Muscle of back (tissue), 11 donors: ENCODE measurements around the gene HTRA3. TPM values are rescaled to one million over a fixed set of nuclear protein-coding genes. Genes with fewer than 3 reads are reported as not detected.
"Not testable (repeated sequence)": the region's sequence is repeated elsewhere in the genome, so short reads cannot be mapped to it uniquely, and the experiment has no call there.

Experiments used
- DNase-seq, 3 donors: peaks; one replicate each; pipeline versions ENCODE4 v3.0.0 to v3.0.0-alpha.2; 2013
- polyA plus RNA-seq, 10 donors: library from polyadenylated mRNA; unstranded; fragments of 120-200 nt; gene quantifications; one replicate each; pipeline ENCODE4 v1.2.1, GENCODE V29; 2013; ENCODE audit not compliant: insufficient read length in 10 of 10

The HTRA3 gene
- polyA plus RNA-seq, 10 donors, result 29.5 to 69.5 (median 51.7) TPM

DNA sequence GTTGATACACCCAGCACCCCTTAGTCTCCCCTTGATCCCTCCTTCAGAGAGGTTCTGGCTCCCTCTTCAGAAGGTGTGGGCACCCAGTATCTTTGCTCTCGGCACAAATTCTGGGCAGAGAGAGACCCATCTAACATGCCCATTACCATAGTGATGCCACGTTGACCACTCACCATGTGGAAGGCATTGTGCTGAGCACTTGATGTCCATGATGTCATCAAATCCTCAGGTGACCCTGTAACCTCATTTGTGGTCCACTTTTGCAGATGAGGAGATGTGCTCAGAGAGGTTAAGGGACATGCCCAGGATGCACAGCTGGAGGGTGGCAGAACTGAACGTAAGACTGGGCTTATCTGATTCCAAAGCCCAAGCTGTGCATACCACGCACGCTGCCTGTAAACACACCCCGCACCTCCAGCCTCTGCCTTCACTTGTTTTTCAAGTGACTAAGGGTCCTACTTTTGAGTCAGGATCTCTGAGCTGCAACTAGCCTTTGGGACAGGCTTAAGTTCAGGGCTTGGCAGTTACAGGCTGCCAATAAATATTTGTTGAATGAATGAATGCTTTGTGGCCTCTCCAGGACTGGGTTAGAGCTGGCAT lies 55.2 kb downstream of the HTRA3 start:
- no peak for DNase-seq

DNA sequence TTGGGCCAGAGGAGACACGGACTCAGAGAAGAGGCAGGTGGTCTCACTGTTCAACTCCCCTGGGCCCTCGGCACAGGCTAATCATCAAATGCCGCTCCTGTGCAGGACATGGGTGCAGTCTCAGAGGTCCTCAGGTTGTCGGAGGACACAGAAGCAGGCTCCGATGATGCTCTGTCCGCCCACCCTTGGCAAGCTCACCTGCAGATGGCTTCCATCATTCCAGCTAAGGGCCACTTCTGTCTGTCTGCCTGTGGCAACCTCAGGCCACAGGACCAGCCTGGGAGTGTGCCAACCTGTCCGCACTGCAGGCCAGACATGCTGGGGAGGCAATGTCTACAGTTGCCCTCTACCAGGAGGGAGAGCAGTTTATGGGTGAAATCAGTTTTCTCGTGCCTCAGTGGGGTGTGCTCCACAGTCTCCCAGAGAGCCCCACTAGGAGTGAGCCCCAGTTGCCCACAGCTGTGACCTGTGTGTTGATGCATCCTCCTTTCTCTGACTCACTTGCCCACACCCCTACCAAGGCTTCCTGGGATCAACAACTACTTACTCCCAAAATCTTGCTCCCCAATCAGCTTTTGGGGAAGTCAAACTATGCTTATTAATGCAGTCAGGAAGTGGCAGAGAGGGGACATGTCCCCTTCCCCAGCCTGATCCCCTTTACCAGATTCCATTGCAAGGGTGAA lies 55.9 kb downstream of the HTRA3 start:
- DNase-seq, result no peak

DNA sequence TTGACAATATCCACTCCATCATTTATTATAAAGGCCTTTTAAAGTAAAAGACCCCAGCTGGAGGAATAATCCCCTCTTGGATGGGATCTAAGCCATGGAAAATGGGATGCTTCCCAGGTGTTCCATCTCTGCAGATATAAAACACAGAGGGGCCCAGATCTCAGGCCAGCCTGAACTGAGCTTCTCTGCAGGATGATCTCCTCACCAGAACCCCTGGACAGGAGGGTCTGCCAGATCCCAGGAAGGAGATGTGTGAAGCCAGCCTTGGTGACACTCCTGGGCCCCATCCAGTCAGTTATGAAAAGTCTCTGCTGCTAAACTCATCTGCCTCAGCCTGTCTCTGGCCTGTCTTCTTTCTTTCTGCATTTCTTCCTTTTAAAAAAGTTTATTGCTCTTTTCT lies 56.7 kb downstream of the HTRA3 start:
- peak in 2 of 3 donors; percentile 59 to 77 for DNase-seq

DNA sequence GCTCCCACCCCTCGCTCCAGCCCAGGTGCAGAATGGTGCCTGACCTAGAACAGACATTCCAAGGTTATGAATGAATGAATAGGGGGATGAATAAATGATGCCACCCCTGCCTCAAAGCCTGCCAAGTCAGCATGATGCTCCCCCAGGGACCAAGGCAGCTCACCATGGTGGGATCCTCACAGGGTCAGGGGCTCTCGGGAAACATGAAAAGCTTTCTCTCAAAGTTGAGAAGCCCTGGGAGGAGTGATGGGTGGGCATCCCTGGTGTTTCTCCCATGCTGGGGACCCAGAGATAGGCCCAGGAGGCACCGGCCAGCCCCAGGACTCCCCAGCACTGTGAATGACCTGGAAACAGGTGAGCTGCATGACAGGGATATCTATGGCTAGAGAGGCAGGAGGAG lies 58.9 kb downstream of the HTRA3 start:
- no peak for DNase-seq

DNA sequence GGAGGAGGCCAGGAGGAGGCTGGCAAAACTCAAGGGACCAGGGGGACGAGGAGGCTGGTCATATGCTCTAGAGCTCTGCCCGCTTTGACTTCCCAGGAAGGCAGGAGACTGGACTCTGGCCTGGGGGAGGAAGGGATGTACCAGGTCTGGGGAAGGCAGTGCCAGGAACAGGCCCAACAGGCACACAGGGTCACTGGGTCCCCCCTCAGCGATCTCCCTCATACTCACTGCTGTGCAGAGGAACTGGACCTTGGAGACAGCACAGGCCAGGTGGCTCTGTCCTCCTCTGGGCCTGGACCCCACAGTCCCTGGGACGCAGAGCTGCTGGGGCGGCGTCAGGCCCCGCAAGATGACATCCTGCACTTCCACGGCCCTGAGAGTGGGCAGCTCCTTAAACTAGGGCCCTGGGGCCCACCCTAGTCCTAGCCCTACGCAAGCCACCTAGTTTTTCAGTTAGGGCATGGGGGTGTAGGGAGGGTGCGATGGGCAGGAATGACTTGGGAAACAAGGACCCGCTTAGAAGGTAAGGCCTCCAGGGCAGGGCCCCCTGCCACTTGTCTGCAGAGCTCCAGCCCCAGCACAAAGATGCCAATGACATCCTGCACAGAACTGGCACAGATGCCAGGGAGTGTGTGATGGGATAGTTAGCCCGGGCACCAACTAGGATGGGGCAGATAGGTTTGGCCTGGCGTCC lies 59.5 kb downstream of the HTRA3 start:
- no peak for DNase-seq

DNA sequence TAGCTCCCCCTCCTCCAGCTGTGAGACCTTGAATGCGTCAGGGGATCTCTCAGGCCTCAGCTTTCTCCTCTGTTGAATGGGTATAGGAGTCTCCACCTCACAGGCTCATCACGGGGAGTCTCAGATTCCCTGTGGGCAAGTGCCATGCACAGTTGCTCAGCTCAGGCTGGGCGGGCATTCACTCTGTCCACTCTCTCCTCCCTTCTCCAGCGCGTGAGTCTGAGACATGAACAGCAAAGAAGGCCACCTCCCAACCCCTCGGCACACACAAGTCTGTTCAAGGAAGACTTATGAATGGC lies 60.0 kb downstream of the HTRA3 start:
- DNase-seq, result no peak

DNA sequence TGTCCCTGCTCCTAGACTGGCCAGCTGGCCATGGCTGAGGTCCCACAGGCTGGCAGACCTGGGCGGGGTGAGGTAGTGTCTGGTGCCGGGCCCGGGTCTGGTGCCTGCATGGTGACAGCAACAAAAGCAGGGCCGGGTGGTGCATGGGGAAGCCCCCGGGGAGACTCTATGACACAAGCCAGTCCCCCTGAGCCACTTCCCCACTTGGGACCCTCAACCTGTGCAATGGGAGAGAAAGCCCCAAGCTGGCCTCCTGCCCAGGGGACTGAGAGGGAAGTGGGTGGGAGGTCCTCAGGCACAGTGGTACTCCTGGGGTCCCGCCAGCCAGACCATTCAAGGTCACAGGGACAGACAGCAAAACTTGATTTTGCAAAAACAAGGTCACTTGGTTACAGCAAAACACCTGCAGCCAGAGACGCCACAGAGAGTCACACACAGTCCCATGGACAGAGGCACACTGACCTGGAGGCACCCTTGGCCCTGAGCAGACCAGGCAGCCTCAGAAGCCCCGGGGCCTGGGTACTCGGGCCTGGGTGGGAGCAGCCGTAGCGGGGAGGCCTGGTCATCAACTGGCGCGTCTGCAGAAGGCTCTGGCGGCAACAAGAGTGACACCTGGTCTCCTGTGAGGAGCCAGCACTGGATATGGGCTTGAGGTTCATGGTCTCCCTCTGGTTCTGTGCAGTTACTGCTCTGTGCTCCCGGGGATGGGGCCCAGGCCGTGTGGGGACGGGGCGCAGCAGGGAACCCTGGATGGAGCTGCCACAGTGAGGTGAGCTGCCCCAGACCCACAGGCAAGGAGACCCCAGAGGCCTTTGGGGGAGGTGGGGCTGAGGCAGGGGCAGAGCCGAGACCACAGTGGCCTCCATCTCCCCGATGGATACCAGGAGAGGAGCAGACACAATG lies 60.6 kb downstream of the HTRA3 start:
- DNase-seq, result no peak

DNA sequence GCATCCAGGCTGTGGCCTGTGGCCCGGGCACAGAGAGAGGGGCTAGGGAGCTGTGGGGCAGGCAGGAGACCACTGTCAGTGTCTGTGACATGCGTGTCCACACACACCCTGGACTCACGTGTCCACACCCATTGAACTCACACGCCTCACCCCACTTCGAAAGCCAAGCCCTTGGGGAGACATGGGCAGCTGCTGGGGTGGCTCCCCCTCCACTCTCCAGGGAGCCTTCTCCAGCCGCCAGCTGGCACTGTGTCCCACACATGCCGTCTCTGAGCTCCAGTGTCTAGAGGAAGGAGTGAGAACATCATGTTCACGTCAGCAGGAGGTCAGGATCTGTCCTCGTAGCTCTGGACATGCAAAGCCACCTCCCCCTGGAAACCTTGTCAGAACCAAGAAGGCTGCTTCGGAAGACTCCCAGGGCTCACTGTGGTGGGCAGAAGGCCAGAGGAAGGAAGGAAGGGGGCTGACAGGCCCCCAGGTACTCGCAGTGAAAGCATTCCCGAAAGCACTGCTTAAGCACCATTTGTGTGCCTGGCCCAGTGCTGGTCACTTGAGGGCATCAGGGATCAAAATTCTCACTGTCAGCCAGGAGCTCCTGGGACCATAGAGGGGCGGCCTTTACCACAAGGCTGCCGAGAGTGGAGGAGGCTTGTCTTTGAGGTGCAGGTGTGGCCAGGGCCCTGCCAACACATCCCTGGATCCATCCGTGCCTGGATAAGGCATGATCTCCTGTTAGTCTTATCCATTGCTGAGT lies 61.4 kb downstream of the HTRA3 start:
- peak in 1 of 3 donors; percentile 54 for DNase-seq

DNA sequence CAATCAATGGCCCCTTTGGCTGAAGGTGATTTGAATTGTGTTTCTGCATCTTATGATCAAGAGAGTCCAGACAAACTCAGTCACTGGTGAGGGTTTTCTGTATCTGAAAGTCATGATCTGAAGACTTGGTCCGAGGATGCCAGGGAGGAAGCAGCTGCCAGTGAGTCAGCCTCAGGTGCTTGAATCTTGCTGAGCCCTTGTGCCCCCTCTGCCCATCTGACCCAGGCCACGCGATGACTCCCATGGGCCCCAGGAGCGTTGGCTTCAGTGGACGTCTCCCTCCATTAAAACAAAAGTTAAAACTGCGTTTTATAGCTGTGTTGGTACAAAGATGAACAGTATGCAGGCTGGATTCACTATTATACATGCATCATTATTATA lies 62.0 kb downstream of the HTRA3 start:
- no peak for DNase-seq

DNA sequence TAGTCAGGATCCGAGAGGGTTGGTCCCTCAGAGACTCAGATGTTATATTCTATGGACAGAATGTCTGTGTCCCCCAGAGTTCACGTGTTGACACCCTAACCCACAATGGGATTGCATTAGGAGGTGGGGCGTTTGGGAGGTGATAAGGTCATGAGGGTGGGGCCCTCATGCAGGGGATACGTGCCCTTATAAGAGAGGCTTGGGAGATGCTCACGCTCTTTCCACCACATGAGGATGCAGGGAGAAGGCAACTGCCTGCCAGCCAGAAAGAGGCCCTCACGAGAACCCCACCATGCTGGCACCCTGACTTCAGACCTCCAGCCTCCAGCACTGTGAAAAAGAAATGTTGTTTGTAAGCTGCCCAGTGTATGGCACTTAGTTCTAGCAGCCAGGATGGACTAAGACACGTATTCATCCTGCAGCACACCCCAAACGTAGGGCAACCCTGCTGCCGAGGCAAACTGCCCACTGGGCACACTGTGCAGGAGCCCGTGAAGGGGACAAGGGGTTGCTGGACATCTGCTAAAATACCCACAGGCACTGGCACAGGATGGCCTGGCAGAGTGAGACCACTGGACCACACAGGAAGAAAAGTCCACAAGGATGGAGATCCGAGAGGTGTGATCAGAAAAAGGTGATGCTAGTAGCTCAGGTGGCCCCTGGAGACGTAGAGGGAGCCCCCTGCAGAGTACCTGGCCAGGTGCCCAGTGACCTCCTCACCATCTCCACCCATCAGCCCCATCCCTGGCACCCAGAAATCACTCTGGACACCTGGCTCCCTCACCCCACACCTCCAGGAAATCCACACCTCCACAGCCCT lies 62.7 kb downstream of the HTRA3 start:
- no peak for DNase-seq

DNA sequence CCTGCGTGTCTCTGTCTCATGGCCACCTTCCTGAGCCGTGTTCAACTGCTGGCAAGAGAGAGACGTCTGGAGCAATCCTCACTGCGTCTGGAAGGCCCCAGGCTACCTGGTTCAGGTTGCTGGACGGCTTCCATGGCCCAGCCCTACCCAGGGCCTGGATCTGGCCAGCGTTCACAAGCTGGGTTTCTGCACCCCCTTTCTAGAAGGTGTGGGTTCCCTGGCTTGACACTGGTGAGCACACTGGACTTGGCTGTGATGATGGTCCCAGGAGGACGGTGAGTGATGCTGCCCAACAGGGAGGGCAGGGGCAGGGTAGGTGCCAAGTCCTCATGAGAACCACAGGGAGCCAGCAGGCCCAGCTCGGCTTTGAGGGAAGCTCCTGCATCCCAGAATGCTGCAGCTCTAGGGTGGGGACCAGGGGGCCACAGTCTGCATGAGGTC lies 63.4 kb downstream of the HTRA3 start:
- no peak for DNase-seq

DNA sequence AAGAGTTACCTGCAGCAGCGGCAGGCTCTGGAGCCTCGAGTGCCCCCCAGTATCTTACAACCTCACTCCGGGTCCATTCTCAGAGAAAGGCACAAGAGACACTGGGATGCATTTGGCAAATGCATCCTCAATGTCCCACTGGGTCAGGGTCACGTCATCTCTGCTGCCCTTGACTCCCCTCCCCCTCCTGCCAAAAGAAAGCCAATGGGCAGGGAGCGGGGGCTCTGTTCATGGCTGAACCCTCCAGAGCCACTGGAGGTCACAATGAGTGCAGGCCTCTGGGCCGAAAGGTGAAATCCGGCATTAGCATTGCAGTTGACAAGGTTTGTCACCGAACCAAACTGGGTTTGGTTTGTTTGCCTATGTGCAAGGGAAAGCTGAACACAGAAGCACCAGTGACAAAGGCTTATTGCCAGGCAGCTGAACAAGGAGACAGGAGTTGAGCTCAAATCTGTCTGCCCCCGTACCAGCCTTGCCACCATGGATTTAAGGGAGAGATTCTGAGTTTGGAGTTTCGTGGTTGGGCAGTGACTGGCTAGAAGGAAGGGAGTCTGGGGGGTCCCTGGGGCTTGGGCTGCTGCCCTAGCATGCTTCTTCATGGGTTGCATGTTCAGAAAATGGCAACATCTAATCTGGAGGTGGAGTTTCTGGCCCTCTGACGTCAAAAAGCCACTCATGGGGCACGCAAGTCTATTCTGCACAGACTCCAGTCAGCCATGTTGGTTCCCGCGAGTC lies 64.3 kb downstream of the HTRA3 start:
- no peak for DNase-seq

DNA sequence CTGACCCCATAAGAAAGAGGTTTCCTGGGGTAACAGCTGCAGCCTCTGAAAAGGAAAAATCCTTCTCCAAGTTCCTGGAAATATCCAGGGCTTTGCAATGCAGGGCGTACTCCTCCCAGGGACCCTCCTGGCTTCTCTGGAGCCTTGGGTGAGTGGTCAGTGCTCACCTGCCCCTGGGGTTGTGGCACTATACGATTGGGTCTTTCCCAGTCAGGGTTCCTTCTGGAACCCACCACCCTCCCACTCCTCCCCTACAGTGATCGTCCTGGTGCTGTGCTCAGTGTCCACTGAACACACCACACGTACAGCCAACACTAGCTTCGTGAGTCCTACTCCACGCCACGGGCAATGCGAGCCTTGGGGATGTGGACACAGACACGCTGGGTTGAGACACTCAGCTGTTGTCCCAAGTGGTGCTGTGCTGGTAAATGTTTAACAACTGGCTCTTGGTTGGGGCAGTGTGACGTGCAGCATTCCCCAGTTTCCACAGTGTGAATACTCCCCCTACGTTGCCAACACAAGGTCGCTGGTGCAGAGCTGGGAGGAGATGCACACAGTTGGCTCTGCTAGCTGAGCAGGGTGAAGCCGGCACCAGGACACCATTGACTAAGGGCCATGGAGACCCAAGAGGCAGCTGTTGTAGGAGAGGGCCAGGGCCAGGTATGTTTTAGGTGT lies 65.4 kb downstream of the HTRA3 start:
- no peak for DNase-seq

DNA sequence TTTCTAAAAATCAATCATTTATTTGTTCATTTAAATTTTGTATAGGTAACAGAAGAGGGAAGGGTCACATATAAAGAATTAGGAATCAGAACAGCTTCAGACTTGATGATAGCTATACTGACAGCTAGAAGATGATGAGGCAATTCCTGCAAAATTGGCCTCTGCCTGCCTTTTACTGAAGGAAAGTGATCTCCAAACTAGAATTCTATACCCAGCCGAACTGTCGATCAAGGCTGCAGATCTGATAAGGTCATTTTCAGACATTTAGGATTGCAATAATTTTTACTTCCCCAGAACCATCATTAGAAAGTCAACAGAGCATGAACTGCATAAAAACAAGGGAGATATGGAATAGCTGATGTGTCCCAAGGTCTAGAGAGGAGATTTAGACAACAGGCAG lies 66.3 kb downstream of the HTRA3 start:
- no peak for DNase-seq

DNA sequence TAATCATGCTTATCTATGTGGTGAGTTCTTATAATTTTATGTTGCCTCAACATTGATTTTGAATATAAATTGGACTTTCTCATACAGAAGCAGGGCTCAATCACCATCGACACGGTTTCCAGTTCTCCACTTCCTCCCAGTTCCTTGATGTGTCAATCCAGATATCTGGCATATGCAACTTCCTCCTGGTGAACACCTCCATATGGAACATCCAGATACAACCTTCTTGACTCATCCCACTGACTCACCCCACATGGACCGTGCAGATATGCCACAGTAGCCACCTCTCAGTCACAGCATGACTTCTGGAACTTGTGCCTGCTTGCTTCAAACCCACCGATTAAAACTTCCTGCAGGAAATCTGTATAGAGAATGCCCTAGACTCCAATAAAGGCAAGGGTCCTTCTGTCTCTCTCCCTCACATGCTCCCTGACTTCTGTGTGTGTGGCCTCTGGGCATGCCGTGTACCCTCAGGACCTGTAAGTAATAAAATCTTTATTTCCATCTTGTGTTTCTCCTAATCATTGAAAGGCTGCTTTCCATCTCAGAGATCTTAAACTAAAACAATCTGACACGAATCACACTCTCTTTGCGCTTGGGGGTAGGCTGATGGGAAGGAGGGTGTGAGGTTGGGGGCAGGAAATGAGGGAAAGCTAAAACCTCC lies 67.0 kb downstream of the HTRA3 start:
- DNase-seq, result no peak

DNA sequence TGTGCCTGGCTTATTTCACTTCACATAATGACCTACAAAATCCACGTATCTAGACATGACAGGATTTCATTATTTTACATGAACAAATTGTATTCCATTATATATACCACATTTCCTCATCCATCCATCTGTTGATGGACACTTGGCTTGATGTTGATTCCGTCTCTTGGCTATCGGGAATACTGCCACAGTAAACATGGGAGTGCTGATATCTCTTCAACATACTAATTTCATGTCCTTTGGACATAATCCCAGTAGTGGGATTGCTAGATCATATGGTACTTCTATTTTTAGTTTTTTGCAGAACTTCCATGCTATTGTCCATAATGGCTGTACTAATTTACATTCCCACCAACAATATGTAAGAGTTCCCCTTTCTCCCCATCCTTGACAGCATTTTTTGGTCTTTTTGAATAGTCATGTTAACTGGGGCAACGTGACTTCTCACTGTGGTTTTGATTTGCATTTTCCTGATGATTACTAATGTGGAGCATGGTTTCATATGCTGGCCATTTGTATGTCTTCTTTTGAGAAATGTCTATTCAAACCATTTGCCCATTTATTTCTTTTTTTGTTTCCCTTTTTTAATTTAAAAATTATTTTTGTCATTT lies 68.9 kb downstream of the HTRA3 start:
- peak in 1 of 3 donors; percentile 29 for DNase-seq

DNA sequence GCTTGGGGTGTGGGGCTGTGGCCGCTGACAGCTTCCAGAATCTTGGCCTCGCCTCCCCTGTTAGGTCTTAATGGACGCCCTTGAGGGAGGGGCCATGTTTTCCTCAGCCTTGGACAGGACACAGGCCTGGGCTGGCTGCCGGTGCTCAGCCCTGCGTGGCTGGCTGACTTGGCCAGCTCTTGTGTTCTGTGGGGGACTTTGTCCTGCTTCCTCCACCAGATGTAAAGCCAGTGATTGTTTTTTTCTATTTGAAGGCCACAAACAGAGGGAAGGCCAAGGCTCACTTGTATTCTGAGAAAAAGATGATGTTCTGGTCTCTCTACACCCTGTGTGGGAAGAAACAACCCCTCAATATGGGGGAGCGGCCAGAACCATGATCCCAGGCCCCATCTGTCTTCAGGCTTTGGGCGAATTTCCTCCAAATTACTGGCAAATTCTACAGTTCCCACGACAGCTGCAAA lies 71.3 kb downstream of the HTRA3 start:
- peak; percentile 86 to 97 (median 95) for DNase-seq

DNA sequence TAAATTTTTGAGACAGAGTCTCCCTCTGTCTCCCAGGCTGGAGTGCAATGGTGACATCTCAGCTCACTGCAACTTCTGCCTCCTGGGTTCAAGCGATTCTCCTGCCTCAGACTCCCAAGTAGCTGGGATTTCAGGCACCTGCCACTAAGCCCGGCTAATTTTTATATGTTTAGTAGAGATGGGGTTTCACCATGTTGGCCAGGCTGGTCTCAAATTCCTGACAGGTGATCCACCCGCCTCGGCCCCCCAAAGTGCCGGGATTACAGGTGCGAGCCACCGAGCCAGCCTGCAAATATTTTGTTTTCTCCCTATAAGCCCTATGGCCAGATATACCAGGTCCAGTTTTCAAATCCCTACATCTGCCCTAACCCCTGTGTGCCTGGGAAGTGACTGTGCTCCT lies 71.7 kb downstream of the HTRA3 start:
- DNase-seq, result not testable (repeated sequence)
